NCI-H146 (cell line): Measurements from ENCODE around the gene PDHA1.

Experiments used
- DNase-seq: peaks from one replicate; lab custom pipeline; 2025; lab: John Stamatoyannopoulos, UW

PDHA1 gene

GRCh38 chrX:19375546-19375945 lies 31.8 kb downstream of the PDHA1 start:
- DNase-seq, result no peak

DNA sequence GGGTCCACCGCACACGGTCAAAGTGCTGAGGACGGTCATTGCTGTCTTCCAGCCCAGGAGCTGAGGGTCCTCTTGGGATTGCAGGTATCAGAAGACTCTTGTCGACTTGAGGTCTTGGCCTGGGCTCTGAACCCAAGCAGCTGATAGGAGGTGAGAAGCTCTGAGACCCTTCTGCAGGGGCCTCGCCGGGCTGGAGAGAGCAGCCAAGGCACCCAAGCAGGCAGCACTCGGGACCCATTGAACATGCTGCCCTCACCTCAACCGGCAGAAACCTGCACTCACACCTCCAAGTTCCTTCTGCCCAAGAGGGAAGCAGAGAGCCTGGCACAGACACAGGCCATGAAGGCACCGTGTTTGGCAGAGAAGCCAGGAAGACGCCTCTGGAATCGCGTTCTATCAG lies 34.1 kb downstream of the PDHA1 start:
- no peak for DNase-seq

DNA sequence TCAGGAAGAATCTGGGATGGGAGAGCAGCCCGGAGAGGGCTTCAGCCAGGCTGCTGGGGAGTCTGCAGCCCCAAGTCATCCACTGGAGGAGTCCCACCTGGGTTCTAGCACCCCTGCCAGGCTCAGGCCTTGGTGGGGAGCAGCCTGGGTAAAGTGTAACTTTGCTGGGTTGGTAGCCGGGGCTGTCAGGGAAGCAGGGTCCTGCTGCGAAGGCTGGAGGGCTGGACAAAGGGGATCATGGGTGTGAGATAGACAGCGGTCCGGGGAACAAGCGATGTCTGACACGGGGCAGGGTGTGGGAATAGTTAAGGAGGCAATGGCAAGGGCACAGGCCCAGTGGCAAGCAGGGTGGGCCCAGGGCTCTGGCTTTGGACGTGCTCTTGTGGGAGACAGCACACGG lies 37.6 kb downstream of the PDHA1 start:
- no peak for DNase-seq

DNA sequence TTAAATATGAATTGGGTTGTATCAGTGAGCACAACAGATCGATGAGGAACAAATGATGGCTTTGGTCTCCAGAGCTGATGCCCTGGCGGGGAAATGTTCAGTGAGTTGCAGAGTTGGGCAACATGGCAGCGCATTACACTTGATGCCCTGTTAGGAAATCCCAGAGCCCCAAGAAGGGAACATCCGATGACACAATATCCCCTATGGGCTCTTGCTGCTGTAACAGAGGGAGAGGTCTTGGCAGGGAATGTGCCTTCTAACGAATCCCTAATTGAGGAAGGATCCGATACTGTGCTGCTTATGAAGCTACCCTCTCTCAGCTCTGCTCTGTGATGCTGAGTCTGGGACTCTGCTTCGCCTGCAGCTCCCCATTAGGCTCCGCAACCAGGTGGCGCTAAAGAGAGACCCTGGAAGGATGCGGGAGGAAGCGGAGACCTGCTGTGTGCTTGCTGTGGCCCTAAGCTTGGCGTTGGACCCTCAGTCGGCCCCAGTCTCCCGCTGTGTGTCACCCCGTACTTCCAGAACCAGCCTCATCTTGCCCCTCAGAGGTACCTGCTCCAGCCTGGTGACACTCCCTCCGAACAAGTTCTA lies 38.9 kb downstream of the PDHA1 start:
- DNase-seq, result peak; percentile 46

DNA sequence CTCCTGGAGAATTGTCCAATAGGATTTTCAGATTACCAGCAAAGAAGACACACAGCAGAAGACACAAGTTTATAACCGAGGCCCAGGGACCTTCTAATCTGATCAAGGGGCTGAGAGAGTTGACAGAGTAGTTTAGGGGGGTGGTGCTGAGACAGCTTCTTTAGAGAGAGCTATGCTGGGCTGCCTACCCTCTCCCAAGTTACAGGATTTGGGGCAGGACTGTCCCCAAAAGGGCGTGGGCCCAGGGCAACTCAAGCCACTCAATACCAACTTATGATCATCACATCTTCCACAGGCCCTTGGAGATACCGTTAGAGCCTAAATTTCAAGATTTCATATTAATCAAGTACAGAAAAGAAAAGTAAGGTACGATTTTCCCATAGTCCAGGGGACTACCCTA lies 43.0 kb downstream of the PDHA1 start:
- no peak for DNase-seq

- DNase-seq, result no peak
Observed at GRCh38 chrX:19388064-19388679, 44.4 kb downstream of the PDHA1 start.

DNA sequence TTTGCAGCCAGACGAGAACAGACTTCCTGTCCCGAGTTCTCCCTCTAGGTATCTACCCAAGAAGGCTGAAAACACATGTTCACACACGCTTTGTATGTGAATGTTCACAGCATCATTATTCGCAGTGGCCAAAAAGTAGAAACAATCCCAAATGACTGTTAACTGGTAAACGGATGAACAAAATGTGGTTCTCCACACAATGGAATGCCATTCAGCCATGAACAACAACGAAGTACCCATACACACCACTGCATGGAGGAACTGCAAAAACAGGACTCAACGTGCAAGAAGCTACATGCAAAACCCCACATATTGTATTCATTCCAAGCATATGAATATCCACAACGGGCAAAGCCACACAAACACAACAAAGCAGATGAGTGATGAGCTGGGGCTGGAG lies 45.0 kb downstream of the PDHA1 start:
- DNase-seq, result no peak

DNA sequence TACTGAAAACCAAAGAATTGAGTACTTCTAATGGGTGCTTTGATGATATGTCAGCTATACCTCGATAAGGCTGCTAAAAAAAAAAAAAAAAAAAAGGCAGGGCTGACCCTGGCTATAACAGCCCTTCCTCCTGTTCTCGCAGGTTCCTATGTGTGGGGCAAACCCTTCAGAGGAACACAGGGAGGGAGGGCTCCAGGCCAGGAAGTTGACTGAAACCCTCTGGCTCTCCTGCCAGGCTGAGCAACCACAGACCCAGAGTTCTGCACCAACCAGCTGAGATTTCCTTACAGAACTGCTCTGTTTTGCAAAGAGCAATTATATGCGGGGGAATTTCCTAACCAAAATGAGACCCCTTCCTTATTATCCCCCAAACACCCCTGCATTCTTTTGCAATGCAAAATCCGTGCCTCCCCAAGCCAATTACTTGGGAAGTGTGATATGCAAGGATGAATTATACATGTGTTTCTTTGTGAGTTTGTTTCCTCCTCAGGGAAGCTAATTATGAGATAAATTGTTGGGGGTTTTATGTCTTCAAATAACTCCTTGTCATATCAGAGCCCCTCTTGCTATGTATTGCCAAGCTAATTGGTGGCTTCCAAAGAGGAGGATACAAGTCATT lies 45.6 kb downstream of the PDHA1 start:
- DNase-seq, result no peak

DNA sequence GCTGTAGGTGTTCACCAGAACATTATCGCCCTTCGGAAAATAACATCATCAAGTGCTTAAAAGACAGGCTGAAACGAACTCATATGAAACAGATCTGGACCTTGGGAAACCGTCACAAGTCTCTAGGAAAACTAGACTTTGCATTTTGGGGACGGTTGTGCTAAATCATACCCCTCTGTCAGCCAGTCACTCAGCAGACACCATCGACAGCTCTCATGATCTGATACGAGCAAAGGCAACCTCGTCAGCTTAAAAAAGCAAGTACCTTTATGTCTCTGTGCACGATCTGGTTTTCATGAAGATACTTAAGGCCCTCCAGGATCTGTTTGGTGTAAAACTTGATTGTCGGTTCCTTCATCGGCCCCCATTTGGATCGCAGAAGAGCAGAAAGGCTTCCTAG lies 48.4 kb downstream of the PDHA1 start:
- DNase-seq, result no peak

- no peak for DNase-seq
Observed at GRCh38 chrX:19392703-19393102, 49.0 kb downstream of the PDHA1 start.

GRCh38 chrX:19403696-19404095 lies 60.0 kb downstream of the PDHA1 start:
- no peak for DNase-seq

GRCh38 chrX:19410259-19410658 lies 66.5 kb downstream of the PDHA1 start:
- no peak for DNase-seq
